Mammary epithelial cell (primary cell): ENCODE results near the gene MZT2A.
"Not testable (repeated sequence)": the region's sequence is repeated elsewhere in the genome, so short reads cannot be mapped to it uniquely, and the experiment has no call there.

Source experiments
- CTCF ChIP-seq, 2 donors: IDR thresholded peaks in 1 of 2; conservative IDR thresholded peaks in 1 of 2; 2 replicates each; pipeline ENCODE4 v1.5.1; 2011 to 2012; ENCODE audit warnings: inconsistent platforms in 2 of 2, low read length in 2 of 2, mild to moderate bottlenecking in 2 of 2, control low read depth in 1 of 2, low read depth in 1 of 2; ENCODE audit not compliant: insufficient read depth in 1 of 2; ENCODE audit errors: extremely low read depth in 1 of 2
- EZH2 ChIP-seq: IDR thresholded peaks from 2 replicates; pipeline ENCODE4 v1.6.1; 2012; ENCODE audit warnings: low read length, inconsistent platforms, borderline replicate concordance

- not testable (repeated sequence) for TF ChIP-seq CTCF (conservative IDR thresholded peaks at IDR 0.05 in 1 of 2, IDR thresholded peaks at IDR 0.05 in 1 of 2; ENCODE audit: extremely low read depth in 1 of 2, insufficient read depth in 1 of 2, low read depth in 1 of 2, low read length in 2 of 2); EZH2
Measured at GRCh38 chr2:131535951-131536826, 44.0 kb upstream of the MZT2A start.
